ENCODE measurements around the gene ACOT9. TPM values are rescaled to one million over a fixed set of nuclear protein-coding genes. Genes with fewer than 3 reads are reported as not detected.

ACOT9 gene
- total and polyA plus RNA-seq, 4 experiments from 2014 or later = 21.2 to 28.1 (median 23.9) TPM

DNA sequence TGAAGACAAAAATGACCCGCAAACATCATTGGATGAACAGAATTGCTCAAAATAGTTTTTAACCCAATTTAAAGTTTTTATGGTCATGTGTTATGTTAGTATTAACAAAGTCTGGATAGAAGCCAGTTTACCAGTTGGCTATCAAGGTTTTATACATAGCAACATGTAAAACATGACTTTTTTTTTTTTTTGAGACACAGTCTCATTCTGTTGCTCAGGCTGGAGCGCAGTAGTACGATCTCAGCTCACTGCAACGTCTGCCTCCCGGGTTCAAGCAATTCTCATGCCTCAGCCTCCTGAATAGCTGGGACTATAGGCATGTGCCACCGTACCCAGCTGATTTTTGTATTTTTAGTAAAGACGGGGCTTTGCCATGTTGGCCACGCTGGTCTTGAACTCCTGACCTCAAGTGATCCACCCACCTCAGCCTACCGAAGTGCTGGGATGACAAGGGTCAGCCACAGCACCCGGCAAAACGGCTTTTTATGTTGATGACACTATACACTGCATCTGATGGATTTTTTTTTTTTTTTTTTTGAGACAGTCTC is 43.3 kb upstream of the ACOT9 start:
- no peak for DNase-seq
- Mint-ChIP-seq H3K27ac (peak overlapping the region in 2 of 7 donors; percentile 17 to 98), H3K9me3 (peaks cover 0 to 2% (median 0%) of the 10 kb centered on the region in 8 donors), H3K36me3 (peaks cover 17 to 35% of the 10 kb centered on the region in 2 donors), H3K4me3 (peak overlapping the region in 1 of 8 donors; percentile 80), H3K4me1 (peaks cover 13 to 41% (median 27%) of the 10 kb centered on the region in 4 donors), H3K27me3 (no peaks in the 10 kb centered on the region)
- H3K27ac ChIP-seq (ENCODE audit: low read depth, low read length) = no peak overlapping the region
- H3K27me3 ChIP-seq (ENCODE audit: insufficient read depth, low read length) = no peaks in the 10 kb centered on the region
- CTCF ChIA-PET (ENCODE audit: partially characterized antibody) = no interaction called here
- intact Hi-C loops (cut with micrococcal nuclease) = no loop called here
- H3K9me3 ChIP-seq (ENCODE audit: control insufficient read depth in 1 of 2, low read length in 2 of 2) = no peaks in the 10 kb centered on the region
- peaks cover 10% of the 10 kb centered on the region for H3K36me3 ChIP-seq (ENCODE audit: insufficient read depth, low read length)
- POLR2A ChIA-PET (ENCODE audit: partially characterized antibody) = no interaction called here
- peaks cover 30% of the 10 kb centered on the region for H3K4me1 ChIP-seq (ENCODE audit: insufficient read depth, low read length)
- H3K4me3 ChIP-seq (ENCODE audit: low read length in 2 of 2) = no peak overlapping the region

DNA sequence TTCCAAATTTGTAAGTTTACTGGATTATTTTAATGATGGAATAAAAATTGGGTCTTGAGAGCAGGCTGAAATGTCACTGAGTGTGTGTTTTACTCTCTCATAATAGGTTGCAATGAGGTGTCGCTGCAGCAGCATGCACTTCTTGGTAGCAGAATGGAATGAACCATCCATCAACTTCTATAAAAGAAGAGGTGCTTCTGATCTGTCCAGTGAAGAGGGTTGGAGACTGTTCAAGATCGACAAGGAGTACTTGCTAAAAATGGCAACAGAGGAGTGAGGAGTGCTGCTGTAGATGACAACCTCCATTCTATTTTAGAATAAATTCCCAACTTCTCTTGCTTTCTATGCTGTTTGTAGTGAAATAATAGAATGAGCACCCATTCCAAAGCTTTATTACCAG is 42.5 kb upstream of the ACOT9 start:
- no peak for DNase-seq
- H3K27me3 Mint-ChIP-seq = no peaks in the 10 kb centered on the region
- intact Hi-C loops (cut with micrococcal nuclease) = no loop called here
- H3K27me3 ChIP-seq (ENCODE audit: insufficient read depth, low read length) = no peaks in the 10 kb centered on the region
- no peak overlapping the region for H3K4me3 ChIP-seq (ENCODE audit: low read length in 2 of 2)
- no peaks in the 10 kb centered on the region for H3K9me3 ChIP-seq (ENCODE audit: control insufficient read depth in 1 of 2, low read length in 2 of 2)
- H3K27ac ChIP-seq (ENCODE audit: low read depth, low read length) = no peak overlapping the region
- peak overlapping the region in 3 of 7 donors; percentile 30 to 98 (median 57) for H3K27ac Mint-ChIP-seq
- peaks cover 10% of the 10 kb centered on the region for H3K36me3 ChIP-seq (ENCODE audit: insufficient read depth, low read length)
- H3K4me1 Mint-ChIP-seq = peaks cover 13 to 45% (median 29%) of the 10 kb centered on the region in 4 donors
- ChIA-PET CTCF (ENCODE audit: partially characterized antibody) (no interaction called here), POLR2A (ENCODE audit: partially characterized antibody) (no interaction called here)
- H3K36me3 Mint-ChIP-seq = peaks cover 17 to 36% of the 10 kb centered on the region in 2 donors
- H3K4me1 ChIP-seq (ENCODE audit: insufficient read depth, low read length) = peaks cover 34% of the 10 kb centered on the region
- H3K9me3 Mint-ChIP-seq = peaks cover 0 to 2% (median 0%) of the 10 kb centered on the region in 8 donors
- H3K4me3 Mint-ChIP-seq = peak overlapping the region in 6 of 8 donors; percentile 23 to 98 (median 94)

- no peaks in the 10 kb centered on the region for H3K9me3 ChIP-seq (ENCODE audit: control insufficient read depth in 1 of 2, low read length in 2 of 2)
- Mint-ChIP-seq H3K4me3 (peak overlapping the region; percentile 88 to 98 (median 96)), H3K36me3 (peaks cover 17 to 36% of the 10 kb centered on the region in 2 donors), H3K27ac (peak overlapping the region in 6 of 7 donors; percentile 97 to 99 (median 98)), H3K27me3 (no peaks in the 10 kb centered on the region), H3K4me1 (peaks cover 13 to 45% (median 29%) of the 10 kb centered on the region in 4 donors), H3K9me3 (peaks cover 0 to 2% (median 0%) of the 10 kb centered on the region in 8 donors)
- H3K27me3 ChIP-seq (ENCODE audit: insufficient read depth, low read length) = no peaks in the 10 kb centered on the region
- no peak for DNase-seq
- H3K36me3 ChIP-seq (ENCODE audit: insufficient read depth, low read length) = peaks cover 10% of the 10 kb centered on the region
- H3K4me3 ChIP-seq (ENCODE audit: low read length in 2 of 2) = peak overlapping the region; percentile 78 to 80
- peak overlapping the region; percentile 88 for H3K27ac ChIP-seq (ENCODE audit: low read depth, low read length)
- peaks cover 34% of the 10 kb centered on the region for H3K4me1 ChIP-seq (ENCODE audit: insufficient read depth, low read length)
- intact Hi-C loops (cut with micrococcal nuclease) = no loop called here
- ChIA-PET CTCF (ENCODE audit: partially characterized antibody) (interaction anchor here (0.7 to 3.2 kb wide), 5 partner anchors 11 to 125 kb away, joined by 3 to 23 read pairs (median 4); no protein-coding TSS in a partner anchor), POLR2A (ENCODE audit: partially characterized antibody) (interaction anchor here (1.0 to 4.0 kb wide), 12 partner anchors 8 to 270 kb away, joined by 5 to 63 read pairs (median 16); partner anchors contain the start of genes ACOT9, APOO, CXorf58 and EIF2S3)
Measured at GRCh38 chrX:23784470-23785331, 41.6 kb upstream of the ACOT9 start.

DNA sequence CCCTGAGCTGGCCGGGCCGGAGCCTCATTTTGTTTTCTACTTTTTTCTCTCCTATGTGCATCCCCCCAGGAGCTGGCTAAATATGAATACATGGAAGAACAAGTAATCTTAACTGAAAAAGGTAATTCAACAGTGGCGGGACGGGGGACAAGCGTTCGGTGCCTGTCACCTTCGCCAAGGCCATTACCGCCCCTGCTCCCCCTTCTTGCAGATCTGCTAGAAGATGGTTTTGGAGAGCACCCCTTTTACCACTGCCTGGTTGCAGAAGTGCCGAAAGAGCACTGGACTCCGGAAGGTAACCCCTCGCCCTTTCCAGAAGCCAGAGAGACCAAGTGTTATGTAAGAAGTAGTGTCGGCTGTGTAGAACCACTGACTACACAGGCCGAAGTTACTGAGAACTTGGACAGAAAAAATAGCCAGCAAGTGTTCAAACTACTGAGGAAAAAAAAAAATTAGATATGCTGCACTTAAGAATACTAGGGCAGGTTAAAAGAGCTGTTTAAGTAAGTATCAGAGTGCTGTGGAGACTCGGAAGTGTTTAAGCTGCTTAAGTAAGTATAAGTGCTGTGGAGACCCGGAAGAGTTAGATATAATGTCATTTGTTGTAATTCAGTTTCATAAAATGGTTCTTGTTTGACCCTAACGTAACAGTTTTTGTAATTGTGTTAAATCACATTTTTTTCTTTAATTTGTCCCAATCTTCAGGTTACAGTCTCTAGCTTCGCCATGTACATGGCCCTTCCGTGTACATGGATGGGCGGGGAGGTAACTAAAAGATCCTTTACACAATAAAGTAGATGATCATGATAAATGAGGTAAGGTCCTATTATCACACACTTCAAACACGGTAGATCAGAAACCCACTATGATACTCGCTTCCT is 40.8 kb upstream of the ACOT9 start:
- Histone ChIP-seq H3K4me1 (ENCODE audit: insufficient read depth, low read length) (peaks cover 34% of the 10 kb centered on the region), H3K36me3 (ENCODE audit: insufficient read depth, low read length) (peaks cover 10% of the 10 kb centered on the region), H3K27me3 (ENCODE audit: insufficient read depth, low read length) (no peaks in the 10 kb centered on the region), H3K4me3 (ENCODE audit: low read length in 2 of 2) (peak overlapping the region; percentile 78 to 80), H3K9me3 (ENCODE audit: control insufficient read depth in 1 of 2, low read length in 2 of 2) (no peaks in the 10 kb centered on the region), H3K27ac (ENCODE audit: low read depth, low read length) (peak overlapping the region; percentile 88)
- intact Hi-C loops (cut with micrococcal nuclease) = loop anchor here (1.0 kb wide), 5 partner anchors 28 to 270 kb away; partner anchors contain the start of genes ACOT9, APOO, EIF2S3 and PRDX4
- Mint-ChIP-seq H3K27me3 (no peaks in the 10 kb centered on the region), H3K9me3 (peaks cover 0 to 2% (median 0%) of the 10 kb centered on the region in 8 donors), H3K36me3 (peaks cover 17 to 36% of the 10 kb centered on the region in 2 donors), H3K4me3 (peak overlapping the region; percentile 88 to 98 (median 96)), H3K27ac (peak overlapping the region; percentile 96 to 99 (median 98)), H3K4me1 (peaks cover 13 to 45% (median 29%) of the 10 kb centered on the region in 4 donors)
- DNase-seq = peak in 4 of 5 donors; percentile 17 to 29 (median 24)
- CTCF ChIA-PET (ENCODE audit: partially characterized antibody) = interaction anchor here (0.7 to 3.2 kb wide), 14 partner anchors 9 to 270 kb away, joined by 3 to 23 read pairs (median 4); partner anchors contain the start of genes ACOT9, APOO and CXorf58
- POLR2A ChIA-PET (ENCODE audit: partially characterized antibody) = interaction anchor here (1.0 to 4.0 kb wide), 16 partner anchors 9 to 695 kb away, joined by 3 to 63 read pairs (median 9); partner anchors contain the start of genes ACOT9, APOO, CXorf58 and EIF2S3

- Mint-ChIP-seq H3K9me3 (peaks cover 0 to 2% (median 0%) of the 10 kb centered on the region in 8 donors), H3K27me3 (no peaks in the 10 kb centered on the region), H3K36me3 (peaks cover 17 to 36% of the 10 kb centered on the region in 2 donors), H3K4me3 (peak within 1 kb of the TSS; percentile 88 to 98 (median 96)), H3K4me1 (peaks cover 13 to 45% (median 29%) of the 10 kb centered on the region in 4 donors), H3K27ac (peak within 1 kb of the TSS; percentile 96 to 99 (median 98))
- ChIA-PET CTCF (ENCODE audit: partially characterized antibody) (interaction anchor here (0.9 to 3.2 kb wide), 16 partner anchors 8 to 271 kb away, joined by 3 to 23 read pairs (median 4); partner anchors contain the start of genes ACOT9, APOO and CXorf58), POLR2A (ENCODE audit: partially characterized antibody) (interaction anchor here (0.8 to 4.0 kb wide), 18 partner anchors 10 to 696 kb away, joined by 3 to 63 read pairs (median 8); partner anchors contain the start of genes ACOT9, APOO, CXorf58 and EIF2S3)
- Histone ChIP-seq H3K27me3 (ENCODE audit: insufficient read depth, low read length) (no peaks in the 10 kb centered on the region), H3K4me1 (ENCODE audit: insufficient read depth, low read length) (peaks cover 34% of the 10 kb centered on the region), H3K4me3 (ENCODE audit: low read length in 2 of 2) (peak within 1 kb of the TSS; percentile 78 to 80), H3K36me3 (ENCODE audit: insufficient read depth, low read length) (peaks cover 10% of the 10 kb centered on the region), H3K9me3 (ENCODE audit: control insufficient read depth in 1 of 2, low read length in 2 of 2) (no peaks in the 10 kb centered on the region), H3K27ac (ENCODE audit: low read depth, low read length) (peak within 1 kb of the TSS; percentile 88)
- intact Hi-C loops (cut with micrococcal nuclease) = loop anchor here (1.0 kb wide), 5 partner anchors 27 to 271 kb away; partner anchors contain the start of genes ACOT9, APOO, EIF2S3 and PRDX4
- peak; percentile 90 to 94 (median 93) for DNase-seq
Measured at GRCh38 chrX:23782863-23783588, 40.0 kb upstream of the ACOT9 start, which contains the start of gene SAT1. SAT1 (plus strand) TSS chrX:23783173; CDS start chrX:23783352, 179 bp downstream.

Data from CD4-positive, alpha-beta memory T cell (primary cell).